ENCODE results near the gene TEKTIP1.
"Not testable (repeated sequence)": the region's sequence is repeated elsewhere in the genome, so short reads cannot be mapped to it uniquely, and the experiment has no call there.

Gene TEKTIP1

GRCh38 chr19:3554254-3555083, 15.5 kb downstream of the TEKTIP1 start:
- Histone ChIP-seq H3K4me1 (peaks cover 65 to 78% (median 74%) of the 10 kb centered on the region in 10 experiments), H3K4me3 (peak overlapping the region; percentile 6 to 100 (median 50); a peak in 19 of 20 replicates), H3K36me3 (peaks cover 8 to 19% (median 12%) of the 10 kb centered on the region in 11 experiments; a peak in 21 of 22 replicates), H3K9ac (peak overlapping the region; percentile 59 to 86 (median 76)), H3K4me2 (peak overlapping the region; percentile 74 to 99 (median 94)), H3K27me3 (no peaks in the 10 kb centered on the region), H3K9me3 (replicated peaks in 1 of 11) (no peaks in the 10 kb centered on the region), H3K27ac (peak overlapping the region; percentile 61 to 91 (median 83)), H4K20me1 (peaks cover 7 to 75% (median 54%) of the 10 kb centered on the region in 11 experiments; a peak in 19 of 22 replicates)
- no peak for TF ChIP-seq Cebpa-rat (IDR thresholded peaks at IDR 0.05)

- no peak for TF ChIP-seq Cebpa-rat (IDR thresholded peaks at IDR 0.05)
- Histone ChIP-seq H3K27me3 (no peaks in the 10 kb centered on the region), H3K9ac (peak overlapping the region; percentile 78 to 94 (median 86)), H3K36me3 (peaks cover 4 to 8% (median 7%) of the 10 kb centered on the region in 11 experiments; a peak in 20 of 22 replicates), H4K20me1 (peaks cover 7 to 63% (median 46%) of the 10 kb centered on the region in 11 experiments; a peak in 19 of 22 replicates), H3K9me3 (replicated peaks in 1 of 11) (no peaks in the 10 kb centered on the region), H3K4me3 (peak overlapping the region; percentile 91 to 100 (median 98)), H3K4me2 (peak overlapping the region; percentile 74 to 99 (median 94)), H3K4me1 (peaks cover 73 to 91% (median 87%) of the 10 kb centered on the region in 10 experiments), H3K27ac (peak overlapping the region in 7 of 11 experiments; percentile 8 to 83 (median 56); a peak in 7 of 22 replicates)
These were observed 16.9 kb downstream of the TEKTIP1 start for GRCh38 chr19:3555653-3556422.

GRCh38 chr19:3556423-3556977, 17.5 kb downstream of the TEKTIP1 start:
- no peaks in the 10 kb centered on the region for H3K27me3 ChIP-seq
- peak overlapping the region; percentile 78 to 94 (median 86) for H3K9ac ChIP-seq
- peaks cover 7 to 57% (median 40%) of the 10 kb centered on the region in 11 experiments; a peak in 19 of 22 replicates for H4K20me1 ChIP-seq
- peak overlapping the region; percentile 91 to 100 (median 98) for H3K4me3 ChIP-seq
- no peaks in the 10 kb centered on the region for H3K9me3 ChIP-seq (replicated peaks in 1 of 11)
- H3K4me1 ChIP-seq = peaks cover 71 to 93% (median 88%) of the 10 kb centered on the region in 10 experiments
- no peak for TF ChIP-seq Cebpa-rat (IDR thresholded peaks at IDR 0.05)
- peaks cover 0 to 2% (median 0%) of the 10 kb centered on the region in 11 experiments; a peak in 7 of 22 replicates for H3K36me3 ChIP-seq
- H3K27ac ChIP-seq = peak overlapping the region in 10 of 11 experiments; percentile 56 to 82 (median 79); a peak in 19 of 22 replicates
- H3K4me2 ChIP-seq = peak overlapping the region; percentile 74 to 99 (median 94)

- peak overlapping the region; percentile 56 to 82 (median 79); a peak in 21 of 22 replicates for H3K27ac ChIP-seq
- peaks cover 66 to 89% (median 83%) of the 10 kb centered on the region in 10 experiments for H3K4me1 ChIP-seq
- H3K27me3 ChIP-seq = no peaks in the 10 kb centered on the region
- H3K36me3 ChIP-seq = no peaks in the 10 kb centered on the region
- no peak for TF ChIP-seq Cebpa-rat (IDR thresholded peaks at IDR 0.05)
- H3K4me3 ChIP-seq = peak overlapping the region; percentile 91 to 100 (median 98)
- H3K9ac ChIP-seq = peak overlapping the region; percentile 78 to 94 (median 86)
- H3K4me2 ChIP-seq = peak overlapping the region; percentile 74 to 99 (median 94)
- peaks cover 7 to 52% (median 34%) of the 10 kb centered on the region in 11 experiments; a peak in 19 of 22 replicates for H4K20me1 ChIP-seq
- no peaks in the 10 kb centered on the region for H3K9me3 ChIP-seq (replicated peaks in 1 of 11)
These were observed 18.0 kb downstream of the TEKTIP1 start for GRCh38 chr19:3556978-3557460.

GRCh38 chr19:3557461-3558248, 18.7 kb downstream of the TEKTIP1 start, which contains the start of gene MFSD12:
Gene MFSD12 (minus strand): TSS chr19:3557586. CDS start chr19:3557403, 183 bp downstream.
- H3K27me3 ChIP-seq = no peaks in the 10 kb centered on the region
- peaks cover 59 to 85% (median 78%) of the 10 kb centered on the region in 10 experiments for H3K4me1 ChIP-seq
- H3K27ac ChIP-seq = peak within 1 kb of the TSS; percentile 66 to 82 (median 79); a peak in 21 of 22 replicates
- peaks cover 7 to 45% (median 28%) of the 10 kb centered on the region in 11 experiments; a peak in 19 of 22 replicates for H4K20me1 ChIP-seq
- TF ChIP-seq Cebpa-rat (IDR thresholded peaks at IDR 0.05) = no peak
- peak within 1 kb of the TSS; percentile 91 to 100 (median 98) for H3K4me3 ChIP-seq
- H3K9ac ChIP-seq = peak within 1 kb of the TSS; percentile 78 to 94 (median 86)
- H3K9me3 ChIP-seq (replicated peaks in 1 of 11) = no peaks in the 10 kb centered on the region
- peak within 1 kb of the TSS; percentile 74 to 99 (median 94) for H3K4me2 ChIP-seq
- H3K36me3 ChIP-seq = no peaks in the 10 kb centered on the region

- H3K27ac ChIP-seq = peak overlapping the region in 1 of 11 experiments; percentile 22; a peak in 1 of 22 replicates
- no peak overlapping the region for H3K4me3 ChIP-seq
- H4K20me1 ChIP-seq = no peaks in the 10 kb centered on the region
- H3K4me1 ChIP-seq = peaks cover 11 to 39% (median 27%) of the 10 kb centered on the region in 10 experiments
- H3K36me3 ChIP-seq = no peaks in the 10 kb centered on the region
- H3K27me3 ChIP-seq = no peaks in the 10 kb centered on the region
- 0 out of 22 replicates have a peak overlapping the region, but pooled peaks of 1 of the 11 experiments have one; percentile 15 for H3K4me2 ChIP-seq
- 0 out of 22 replicates have a peak overlapping the region, but pooled peaks of 1 of the 11 experiments have one; percentile 38 for H3K9ac ChIP-seq
- no peak for TF ChIP-seq Cebpa-rat (IDR thresholded peaks at IDR 0.05)
- no peaks in the 10 kb centered on the region for H3K9me3 ChIP-seq (replicated peaks in 1 of 11)
These were observed 24.9 kb downstream of the TEKTIP1 start for GRCh38 chr19:3563709-3564524.

GRCh38 chr19:3565139-3565538, 26.2 kb downstream of the TEKTIP1 start:
- H3K4me2 ChIP-seq = no peak overlapping the region
- no peaks in the 10 kb centered on the region for H3K36me3 ChIP-seq
- no peak overlapping the region for H3K9ac ChIP-seq
- no peak overlapping the region for H3K4me3 ChIP-seq
- H3K27ac ChIP-seq = no peak overlapping the region
- no peaks in the 10 kb centered on the region for H3K9me3 ChIP-seq (replicated peaks in 1 of 11)
- no peak for TF ChIP-seq Cebpa-rat (IDR thresholded peaks at IDR 0.05)
- no peaks in the 10 kb centered on the region for H4K20me1 ChIP-seq
- peaks cover 10 to 30% (median 17%) of the 10 kb centered on the region in 10 experiments for H3K4me1 ChIP-seq
- no peaks in the 10 kb centered on the region for H3K27me3 ChIP-seq

GRCh38 chr19:3570042-3570441, 31.1 kb downstream of the TEKTIP1 start:
- H3K27ac ChIP-seq; H3K9me3 ChIP-seq (replicated peaks in 1 of 11); H3K36me3 ChIP-seq; H3K4me3 ChIP-seq; H3K27me3 ChIP-seq; H3K4me2 ChIP-seq; H3K9ac ChIP-seq: not testable (repeated sequence)
- Histone ChIP-seq H4K20me1 (peaks cover 0 to 17% (median 9%) of the 10 kb centered on the region in 11 experiments; a peak in 15 of 22 replicates), H3K4me1 (peaks cover 7 to 24% (median 10%) of the 10 kb centered on the region in 10 experiments)

All from BLaER1 treated with 17β-estradiol and CSF1 and Interleukin-3, amounts not matched to agents 10 nM and 100 nM (cell line).